ENCODE data around the gene ACRBP.
"Not testable (repeated sequence)": the region's sequence is repeated elsewhere in the genome, so short reads cannot be mapped to it uniquely, and the experiment has no call there.

ACRBP gene

GRCh38 chr12:6614513-6615172, 32.6 kb downstream of the ACRBP start:
- DNase-seq (ENCODE audit: low read depth): no peak

DNA sequence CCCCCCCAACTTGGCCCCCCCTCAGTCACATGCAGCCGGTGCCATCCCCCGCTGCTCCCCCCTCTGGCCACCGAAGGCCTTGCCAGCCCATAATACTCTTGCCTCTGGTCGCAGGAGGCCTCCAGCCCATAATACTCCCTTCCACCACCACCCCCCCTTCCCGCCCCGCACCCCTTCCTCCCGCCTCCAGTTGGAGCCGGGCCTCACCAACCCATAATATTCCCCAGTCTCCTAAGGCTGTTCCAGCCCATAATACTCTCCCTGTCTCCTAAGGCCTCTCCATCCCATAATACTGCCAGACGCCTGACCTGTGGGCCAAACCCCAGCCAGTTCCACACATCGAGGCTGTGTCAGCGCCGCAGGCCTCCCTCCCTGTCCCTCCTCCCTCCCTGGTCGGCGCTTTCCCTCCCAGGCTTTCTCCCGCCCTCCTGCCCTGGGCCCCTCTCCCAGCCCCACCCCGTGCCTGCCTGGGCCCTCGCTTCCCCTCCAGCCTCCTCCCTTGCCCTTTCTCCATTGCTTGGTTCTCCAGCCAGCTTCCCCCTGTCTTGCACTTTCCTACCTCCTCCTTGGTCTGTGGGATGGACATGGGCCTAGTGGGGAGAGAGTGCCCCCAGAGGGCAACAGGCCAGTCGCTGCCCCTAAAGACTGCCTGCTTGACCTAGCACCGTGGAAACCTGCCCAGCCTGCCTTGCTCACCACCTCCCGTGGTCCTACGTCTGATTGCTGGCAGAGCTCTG, 33.3 kb downstream of the ACRBP start:
- peak; percentile 97 for DNase-seq (ENCODE audit: low read depth)

- DNase-seq (ENCODE audit: low read depth): peak; percentile 83
Measured at GRCh38 chr12:6613015-6613775, 34.0 kb downstream of the ACRBP start.

- no peak for DNase-seq (ENCODE audit: low read depth)
Measured at GRCh38 chr12:6612652-6613014, 34.6 kb downstream of the ACRBP start.

GRCh38 chr12:6612247-6612646, 35.0 kb downstream of the ACRBP start:
- no peak for DNase-seq (ENCODE audit: low read depth)

- no peak for DNase-seq (ENCODE audit: low read depth)
Measured at GRCh38 chr12:6608592-6609281, 38.5 kb downstream of the ACRBP start.

GRCh38 chr12:6607751-6608591, 39.3 kb downstream of the ACRBP start:
- DNase-seq (ENCODE audit: low read depth): peak; percentile 55

GRCh38 chr12:6606331-6607131, 40.7 kb downstream of the ACRBP start:
- DNase-seq (ENCODE audit: low read depth): peak; percentile 66

DNA sequence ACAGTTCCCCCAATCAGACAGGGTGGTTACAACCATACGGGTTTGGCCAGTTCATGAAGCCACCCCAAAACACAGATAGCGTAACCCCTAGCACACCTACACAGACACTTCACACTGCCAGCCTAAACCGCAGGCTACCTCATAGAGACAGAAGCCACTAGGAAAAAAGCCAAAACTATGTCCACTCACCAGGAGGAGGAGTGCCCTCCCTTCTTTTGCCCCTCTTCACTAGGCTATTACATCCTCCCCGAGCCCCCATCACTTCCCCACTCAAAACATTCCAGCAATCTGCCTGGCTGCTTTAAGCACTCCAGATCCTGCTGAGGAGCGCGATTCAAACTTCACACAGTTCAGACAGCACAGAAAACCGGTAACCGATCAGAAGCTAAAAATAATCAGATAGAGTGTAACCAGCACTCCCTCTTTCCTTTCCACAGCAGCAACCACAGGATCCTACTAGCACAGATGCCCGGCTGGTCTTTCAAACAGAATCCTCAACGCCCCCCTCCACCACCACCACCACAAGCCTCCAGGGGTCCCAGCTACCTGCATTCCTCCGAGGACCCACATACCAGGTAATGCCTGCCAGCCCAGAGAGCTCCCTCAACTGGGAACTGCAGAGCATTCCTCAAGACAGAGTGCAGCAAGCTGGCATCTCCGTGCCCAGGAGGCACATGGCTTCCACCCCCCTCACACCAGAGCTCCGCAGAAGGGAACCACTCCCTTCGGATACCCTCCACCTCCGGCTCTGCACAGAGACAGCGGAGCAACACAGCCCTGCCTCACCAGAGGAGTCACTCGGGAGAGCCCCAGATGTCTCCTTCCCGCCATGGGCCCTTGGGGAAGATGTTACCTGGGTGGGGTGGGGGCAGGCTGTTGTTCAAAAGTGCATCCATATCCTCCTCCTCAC, 41.6 kb downstream of the ACRBP start:
- DNase-seq (ENCODE audit: low read depth): peak; percentile 52

GRCh38 chr12:6604259-6605029, 42.8 kb downstream of the ACRBP start:
- peak; percentile 53 for DNase-seq (ENCODE audit: low read depth)

DNA sequence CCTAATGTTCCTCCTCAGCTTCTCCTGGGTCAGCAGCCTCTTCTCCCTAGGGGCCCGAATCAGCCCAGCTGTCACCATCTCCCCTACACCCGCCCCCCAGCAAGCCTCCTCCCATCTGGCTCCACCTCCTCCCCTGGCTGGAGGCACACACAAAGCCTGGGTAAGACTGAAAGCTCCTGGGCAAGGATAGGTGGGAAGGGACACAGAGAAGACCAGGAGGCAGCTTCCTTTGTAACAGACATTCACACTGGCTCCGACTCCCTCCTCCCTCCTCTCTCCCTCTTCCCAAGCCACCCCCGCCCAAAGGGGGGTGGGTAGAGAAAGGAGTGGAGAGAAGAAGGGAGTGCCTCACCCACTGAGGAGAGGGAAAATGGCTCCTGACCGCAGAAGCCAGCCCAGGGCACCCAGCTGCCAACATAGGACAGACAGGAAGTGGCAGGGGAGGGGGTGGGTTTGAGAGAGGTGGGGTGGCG, 44.1 kb downstream of the ACRBP start:
- peak; percentile 47 for DNase-seq (ENCODE audit: low read depth)

- DNase-seq (ENCODE audit: low read depth): no peak
Measured at GRCh38 chr12:6602526-6602925, 44.7 kb downstream of the ACRBP start.

GRCh38 chr12:6595673-6596072, 51.6 kb downstream of the ACRBP start:
- DNase-seq (ENCODE audit: low read depth): not testable (repeated sequence)

DNA sequence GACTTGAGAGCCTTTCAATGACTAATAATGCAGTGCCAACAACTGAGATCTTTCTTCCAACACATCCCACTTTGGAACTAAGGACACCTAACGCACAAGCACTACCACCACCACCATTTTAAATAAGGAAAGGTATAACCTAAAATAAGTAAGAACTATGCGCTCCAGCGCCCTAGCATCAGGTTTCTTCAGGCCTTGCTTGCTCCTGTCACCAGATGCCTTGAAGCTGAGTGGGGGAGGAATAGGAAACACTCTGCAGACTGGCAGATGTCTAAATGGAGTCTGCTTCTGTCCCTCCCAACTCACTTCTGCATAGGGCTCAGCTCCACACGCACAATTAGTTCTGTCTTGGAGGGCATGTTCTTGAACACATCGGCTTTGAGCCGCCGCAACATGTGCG, 55.1 kb downstream of the ACRBP start:
- no peak for DNase-seq (ENCODE audit: low read depth)

Measured in EH (cell line).